ENCODE data around the gene INTS3.

INTS3 gene

DNA sequence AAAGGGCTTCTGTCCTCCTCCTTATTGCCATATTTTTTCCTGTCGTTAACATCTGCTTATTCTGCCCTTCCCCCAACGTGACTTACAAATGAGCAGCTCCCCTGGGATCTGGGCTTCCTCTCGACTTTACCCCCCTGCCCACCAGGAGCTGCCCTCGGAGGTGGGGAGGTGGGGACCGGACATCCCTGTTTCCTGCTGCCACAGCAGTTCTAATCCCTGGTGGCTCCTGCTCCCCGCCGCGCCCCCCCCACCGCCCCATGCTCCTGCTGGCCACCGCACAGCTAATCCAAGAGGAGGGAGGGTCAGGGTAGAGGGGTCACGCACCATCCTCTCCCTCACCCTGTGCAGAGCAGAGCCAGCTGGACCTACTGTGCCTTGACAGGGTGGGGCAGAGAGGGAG lies 42.9 kb downstream of the INTS3 start:
- TF ChIP-seq, protein P1, sequence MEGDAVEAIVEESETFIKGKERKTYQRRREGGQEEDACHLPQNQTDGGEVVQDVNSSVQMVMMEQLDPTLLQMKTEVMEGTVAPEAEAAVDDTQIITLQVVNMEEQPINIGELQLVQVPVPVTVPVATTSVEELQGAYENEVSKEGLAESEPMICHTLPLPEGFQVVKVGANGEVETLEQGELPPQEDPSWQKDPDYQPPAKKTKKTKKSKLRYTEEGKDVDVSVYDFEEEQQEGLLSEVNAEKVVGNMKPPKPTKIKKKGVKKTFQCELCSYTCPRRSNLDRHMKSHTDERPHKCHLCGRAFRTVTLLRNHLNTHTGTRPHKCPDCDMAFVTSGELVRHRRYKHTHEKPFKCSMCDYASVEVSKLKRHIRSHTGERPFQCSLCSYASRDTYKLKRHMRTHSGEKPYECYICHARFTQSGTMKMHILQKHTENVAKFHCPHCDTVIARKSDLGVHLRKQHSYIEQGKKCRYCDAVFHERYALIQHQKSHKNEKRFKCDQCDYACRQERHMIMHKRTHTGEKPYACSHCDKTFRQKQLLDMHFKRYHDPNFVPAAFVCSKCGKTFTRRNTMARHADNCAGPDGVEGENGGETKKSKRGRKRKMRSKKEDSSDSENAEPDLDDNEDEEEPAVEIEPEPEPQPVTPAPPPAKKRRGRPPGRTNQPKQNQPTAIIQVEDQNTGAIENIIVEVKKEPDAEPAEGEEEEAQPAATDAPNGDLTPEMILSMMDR (conservative IDR thresholded peaks at IDR 0.05; ENCODE audit: control insufficient read depth, insufficient read depth, low read depth, low read length) = no peak
- H3K4me3 ChIP-seq (ENCODE audit: control insufficient read depth, low read depth, low read length) = no peak overlapping the region
- peak; percentile 37 for DNase-seq (ENCODE audit: low read depth)

- TF ChIP-seq, protein P1 (conservative IDR thresholded peaks at IDR 0.05; ENCODE audit: control insufficient read depth, insufficient read depth, low read depth, low read length) = no peak
- peak; percentile 59 for DNase-seq (ENCODE audit: low read depth)
- no peak overlapping the region for H3K4me3 ChIP-seq (ENCODE audit: control insufficient read depth, low read depth, low read length)
Observed at GRCh38 chr1:153771261-153771660, 43.4 kb downstream of the INTS3 start.

GRCh38 chr1:153771841-153772593 lies 44.2 kb downstream of the INTS3 start:
- no peak for DNase-seq (ENCODE audit: low read depth)
- no peak overlapping the region for H3K4me3 ChIP-seq (ENCODE audit: control insufficient read depth, low read depth, low read length)

DNA sequence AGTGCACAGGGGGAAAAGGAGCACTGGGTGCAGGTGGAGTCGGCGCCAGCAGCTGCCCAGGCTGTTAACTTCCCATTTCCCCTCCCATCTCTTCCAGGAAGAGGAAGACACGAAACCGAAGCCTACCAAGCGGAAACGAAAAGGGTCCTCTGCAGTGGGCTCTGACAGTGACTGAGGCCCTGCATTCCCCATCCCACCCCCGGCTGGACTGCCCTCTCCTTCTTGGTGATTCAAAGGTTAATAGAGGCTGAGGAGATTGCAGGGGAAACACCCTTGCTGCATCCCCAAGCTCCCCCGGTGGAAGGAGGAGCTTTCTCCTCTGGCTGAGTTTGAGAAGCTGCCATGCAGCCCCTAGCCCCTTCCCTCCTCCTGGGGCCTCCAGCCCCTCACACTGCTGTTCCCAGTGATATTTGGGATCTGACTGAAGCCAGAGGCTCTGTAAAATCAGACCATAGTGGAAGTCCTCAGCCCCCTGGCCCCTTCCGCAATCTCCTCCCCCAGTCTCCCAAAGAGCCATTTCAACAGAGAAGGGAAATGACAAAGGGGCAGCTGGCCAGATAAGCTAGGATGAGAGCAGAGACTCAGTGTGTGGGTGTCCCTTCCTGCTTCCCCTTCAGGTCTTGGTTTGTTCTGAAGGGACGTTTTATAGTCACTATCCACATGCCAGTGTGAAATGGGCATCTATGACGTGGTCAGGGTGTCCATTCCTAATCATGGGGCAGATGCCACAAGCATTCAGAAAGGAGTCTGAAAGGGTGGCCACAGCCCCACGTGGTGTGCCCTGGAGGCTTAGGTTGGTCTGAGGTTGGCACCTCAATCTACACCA lies 45.5 kb downstream of the INTS3 start:
- TF ChIP-seq, protein P1 (conservative IDR thresholded peaks at IDR 0.05; ENCODE audit: control insufficient read depth, insufficient read depth, low read depth, low read length) = no peak
- no peak overlapping the region for H3K4me3 ChIP-seq (ENCODE audit: control insufficient read depth, low read depth, low read length)
- no peak for DNase-seq (ENCODE audit: low read depth)

More at GRCh38 chr1:153771841-153772593, 44.2 kb downstream of the INTS3 start:
- TF ChIP-seq, protein P1 (conservative IDR thresholded peaks at IDR 0.05; ENCODE audit: control insufficient read depth, insufficient read depth, low read depth, low read length) = peak; percentile 52

DNA sequence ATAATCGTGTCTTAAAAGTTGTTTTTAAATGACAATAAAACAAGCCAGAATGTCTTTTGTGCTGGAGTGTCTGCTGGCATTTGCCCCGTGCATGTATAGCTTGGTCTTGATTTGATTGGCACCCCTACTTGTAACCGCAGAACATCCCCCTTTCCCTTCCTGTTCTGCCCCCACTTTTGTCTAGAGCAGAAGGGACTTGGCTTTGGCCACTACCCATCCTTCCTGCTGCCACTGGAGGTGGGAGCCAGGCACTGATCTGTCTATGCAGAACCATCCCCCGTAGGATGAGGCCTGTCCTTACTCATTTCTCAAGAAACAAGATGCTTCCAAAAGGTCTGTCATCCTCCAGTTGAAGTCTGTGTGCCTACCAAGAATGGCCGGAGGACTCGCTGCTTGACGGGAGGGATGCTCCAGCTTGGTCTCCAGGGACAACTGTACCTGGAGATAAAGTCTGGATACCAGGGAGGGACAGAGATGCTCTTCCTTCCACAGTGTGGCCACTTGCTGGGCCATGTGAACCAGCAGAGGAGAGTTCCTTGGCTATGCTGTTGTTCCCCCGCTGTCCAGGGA lies 46.3 kb downstream of the INTS3 start:
- H3K4me3 ChIP-seq (ENCODE audit: control insufficient read depth, low read depth, low read length) = no peak overlapping the region
- DNase-seq (ENCODE audit: low read depth) = no peak
- TF ChIP-seq, protein P1 (conservative IDR thresholded peaks at IDR 0.05; ENCODE audit: control insufficient read depth, insufficient read depth, low read depth, low read length) = no peak

GRCh38 chr1:153774780-153775457 lies 47.1 kb downstream of the INTS3 start, which contains the start of gene SLC27A3:
TSS of gene SLC27A3 (plus strand) at chr1:153775407. CDS start at chr1:153775498, 91 bp downstream.
- peak; percentile 64 for DNase-seq (ENCODE audit: low read depth)
- TF ChIP-seq, protein P1 (conservative IDR thresholded peaks at IDR 0.05; ENCODE audit: control insufficient read depth, insufficient read depth, low read depth, low read length) = no peak
- H3K4me3 ChIP-seq (ENCODE audit: control insufficient read depth, low read depth, low read length) = peak within 1 kb of the TSS; percentile 65

All from fibroblast of mammary gland (primary cell).